Measurements from ENCODE around the gene MRPL14.

Gene MRPL14

GRCh38 chr6:44169154-44169553 lies 41.9 kb upstream of the MRPL14 start:
- Histone ChIP-seq H3K79me1 (ENCODE audit: low read length) (no peaks in the 10 kb centered on the region), H4K8ac (ENCODE audit: low read depth, low read length) (no peak overlapping the region), H3K23ac (ENCODE audit: low read length) (no peak overlapping the region), H3K4me2 (ENCODE audit: low read length) (no peak overlapping the region), H3K9ac (ENCODE audit: low read length) (no peak overlapping the region), H2BK120ac (ENCODE audit: low read depth, low read length) (no peak overlapping the region), H3K56ac (ENCODE audit: low read length) (no peak overlapping the region), H3K36me3 (ENCODE audit: control insufficient read depth, insufficient read depth, low read length) (no peaks in the 10 kb centered on the region), H3K27me3 (ENCODE audit: insufficient read depth, low read length, poor library complexity) (no peaks in the 10 kb centered on the region), H3K4me1 (ENCODE audit: control insufficient read depth, low read depth, low read length) (peaks cover 5% of the 10 kb centered on the region), H4K5ac (ENCODE audit: low read length) (no peak overlapping the region), H2AK5ac (ENCODE audit: low read length) (no peak overlapping the region), H3K4ac (ENCODE audit: low read depth, low read length) (no peak overlapping the region), H3K4me3 (ENCODE audit: low read length) (no peak overlapping the region), H2BK15ac (replicated peaks; ENCODE audit: low read depth) (no peak overlapping the region), H3K79me2 (ENCODE audit: control insufficient read depth, insufficient read depth, low read length) (no peaks in the 10 kb centered on the region), H3K18ac (ENCODE audit: low read length) (no peak overlapping the region), H2BK5ac (ENCODE audit: low read length) (no peak overlapping the region), H3K27ac (ENCODE audit: low read depth, low read length) (no peak overlapping the region)
- no peak for DNase-seq
- no CpG with 5 or more reads among the region's 9 CpGs for WGBS (ENCODE audit: extremely low coverage, insufficient coverage, low lambda C conversion rate)

DNA sequence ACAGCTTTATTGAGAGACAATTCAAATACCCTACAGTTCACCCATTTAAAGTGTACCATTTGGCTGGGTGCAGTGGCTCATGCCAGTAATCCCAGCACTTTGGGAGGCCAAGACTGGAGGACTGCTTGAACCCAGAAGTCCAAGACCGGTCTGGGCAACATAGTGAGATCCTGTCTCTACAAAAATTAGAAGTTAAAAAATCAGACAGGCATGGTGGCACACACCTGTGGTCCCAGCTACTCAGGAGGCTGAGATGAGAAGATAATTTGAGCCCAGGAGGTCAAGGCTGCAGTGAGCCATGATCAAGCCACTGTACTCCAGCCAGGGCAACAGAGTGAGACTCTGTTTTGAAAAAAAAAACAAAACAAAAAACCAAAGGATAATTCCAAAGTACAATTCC lies 40.3 kb upstream of the MRPL14 start:
- WGBS (ENCODE audit: extremely low coverage, insufficient coverage, low lambda C conversion rate), result no CpG with 5 or more reads among the region's 1 CpG

DNA sequence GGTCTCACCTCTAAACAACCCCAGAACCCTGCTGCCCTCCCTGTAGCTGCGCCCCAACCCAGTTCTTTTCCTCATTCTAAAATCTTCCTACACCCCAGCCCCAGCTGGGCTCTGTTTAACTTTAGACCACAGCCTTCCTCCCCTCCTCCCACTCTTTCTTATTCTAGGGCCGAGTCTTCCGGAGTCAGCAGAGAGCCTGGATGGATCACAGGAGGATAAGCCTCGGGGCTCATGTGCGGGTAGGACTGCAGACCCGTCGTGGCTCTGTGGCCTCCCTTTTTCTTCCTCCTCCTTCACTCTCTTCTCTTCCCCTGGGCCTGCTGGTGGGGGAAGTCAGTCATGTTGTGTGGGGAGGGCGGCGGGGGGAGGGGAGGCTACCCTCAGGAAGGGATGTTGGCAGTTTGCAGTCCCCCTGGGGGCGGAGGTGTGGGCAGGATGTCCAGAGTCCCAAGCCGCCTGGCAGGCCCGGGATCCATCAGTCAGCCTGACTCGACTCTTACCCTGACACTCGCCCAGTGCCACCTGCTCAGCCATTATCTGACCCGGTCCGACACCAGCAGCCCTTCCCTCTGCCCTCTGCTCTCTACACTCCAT lies 39.4 kb upstream of the MRPL14 start:
- no CpG with 5 or more reads among the region's 16 CpGs for WGBS (ENCODE audit: extremely low coverage, insufficient coverage, low lambda C conversion rate)
- Histone ChIP-seq H2BK120ac (ENCODE audit: low read depth, low read length) (no peak overlapping the region), H3K9ac (ENCODE audit: low read length) (peak overlapping the region; percentile 33), H3K23ac (ENCODE audit: low read length) (no peak overlapping the region), H3K79me2 (ENCODE audit: control insufficient read depth, insufficient read depth, low read length) (no peaks in the 10 kb centered on the region), H4K5ac (ENCODE audit: low read length) (no peak overlapping the region), H4K8ac (ENCODE audit: low read depth, low read length) (no peak overlapping the region), H3K27ac (ENCODE audit: low read depth, low read length) (no peak overlapping the region), H2BK5ac (ENCODE audit: low read length) (no peak overlapping the region), H3K18ac (ENCODE audit: low read length) (peak overlapping the region; percentile 9), H3K4me3 (ENCODE audit: low read length) (no peak overlapping the region), H2BK15ac (replicated peaks; ENCODE audit: low read depth) (no peak overlapping the region), H2AK5ac (ENCODE audit: low read length) (no peak overlapping the region), H3K36me3 (ENCODE audit: control insufficient read depth, insufficient read depth, low read length) (no peaks in the 10 kb centered on the region), H3K27me3 (ENCODE audit: insufficient read depth, low read length, poor library complexity) (no peaks in the 10 kb centered on the region), H3K56ac (ENCODE audit: low read length) (peak overlapping the region; percentile 73), H3K79me1 (ENCODE audit: low read length) (no peaks in the 10 kb centered on the region), H3K4ac (ENCODE audit: low read depth, low read length) (no peak overlapping the region), H3K4me1 (ENCODE audit: control insufficient read depth, low read depth, low read length) (peaks cover 5% of the 10 kb centered on the region), H3K4me2 (ENCODE audit: low read length) (no peak overlapping the region)
- DNase-seq, result peak; percentile 62

More for the DNA sequence above, 40.3 kb upstream of the MRPL14 start:
- H4K5ac ChIP-seq (ENCODE audit: low read length), result no peak overlapping the region
- no peak overlapping the region for H2BK15ac ChIP-seq (replicated peaks; ENCODE audit: low read depth)
- DNase-seq, result no peak
- no peak overlapping the region for H2BK5ac ChIP-seq (ENCODE audit: low read length)
- H3K23ac ChIP-seq (ENCODE audit: low read length), result no peak overlapping the region
- no peak overlapping the region for H3K18ac ChIP-seq (ENCODE audit: low read length)
- H3K4ac ChIP-seq (ENCODE audit: low read depth, low read length), result no peak overlapping the region
- H3K79me1 ChIP-seq (ENCODE audit: low read length), result no peaks in the 10 kb centered on the region
- peaks cover 5% of the 10 kb centered on the region for H3K4me1 ChIP-seq (ENCODE audit: control insufficient read depth, low read depth, low read length)
- H3K56ac ChIP-seq (ENCODE audit: low read length), result no peak overlapping the region
- no peaks in the 10 kb centered on the region for H3K36me3 ChIP-seq (ENCODE audit: control insufficient read depth, insufficient read depth, low read length)
- no peak overlapping the region for H3K4me3 ChIP-seq (ENCODE audit: low read length)
- H2BK120ac ChIP-seq (ENCODE audit: low read depth, low read length), result no peak overlapping the region
- no peaks in the 10 kb centered on the region for H3K27me3 ChIP-seq (ENCODE audit: insufficient read depth, low read length, poor library complexity)
- H4K8ac ChIP-seq (ENCODE audit: low read depth, low read length), result no peak overlapping the region
- no peak overlapping the region for H3K27ac ChIP-seq (ENCODE audit: low read depth, low read length)
- no peaks in the 10 kb centered on the region for H3K79me2 ChIP-seq (ENCODE audit: control insufficient read depth, insufficient read depth, low read length)
- no peak overlapping the region for H3K4me2 ChIP-seq (ENCODE audit: low read length)
- no peak overlapping the region for H3K9ac ChIP-seq (ENCODE audit: low read length)
- H2AK5ac ChIP-seq (ENCODE audit: low read length), result no peak overlapping the region

- no CpG with 5 or more reads among the region's 7 CpGs for WGBS (ENCODE audit: extremely low coverage, insufficient coverage, low lambda C conversion rate)
- Histone ChIP-seq H3K4me2 (ENCODE audit: low read length) (no peak overlapping the region), H3K27ac (ENCODE audit: low read depth, low read length) (no peak overlapping the region)
These were observed 38.9 kb upstream of the MRPL14 start for GRCh38 chr6:44166116-44166515.

GRCh38 chr6:44162876-44163625 lies 35.8 kb upstream of the MRPL14 start:
- Histone ChIP-seq H2BK15ac (replicated peaks; ENCODE audit: low read depth) (no peak overlapping the region), H3K27me3 (ENCODE audit: insufficient read depth, low read length, poor library complexity) (no peaks in the 10 kb centered on the region), H3K4ac (ENCODE audit: low read depth, low read length) (no peak overlapping the region), H3K4me2 (ENCODE audit: low read length) (no peak overlapping the region), H3K79me2 (ENCODE audit: control insufficient read depth, insufficient read depth, low read length) (no peaks in the 10 kb centered on the region), H2BK5ac (ENCODE audit: low read length) (no peak overlapping the region), H3K36me3 (ENCODE audit: control insufficient read depth, insufficient read depth, low read length) (no peaks in the 10 kb centered on the region), H4K8ac (ENCODE audit: low read depth, low read length) (no peak overlapping the region), H3K4me3 (ENCODE audit: low read length) (no peak overlapping the region), H3K4me1 (ENCODE audit: control insufficient read depth, low read depth, low read length) (peaks cover 5% of the 10 kb centered on the region), H3K18ac (ENCODE audit: low read length) (no peak overlapping the region), H2AK5ac (ENCODE audit: low read length) (no peak overlapping the region), H3K56ac (ENCODE audit: low read length) (no peak overlapping the region), H3K23ac (ENCODE audit: low read length) (no peak overlapping the region), H3K27ac (ENCODE audit: low read depth, low read length) (no peak overlapping the region), H3K9ac (ENCODE audit: low read length) (no peak overlapping the region), H3K79me1 (ENCODE audit: low read length) (no peaks in the 10 kb centered on the region), H2BK120ac (ENCODE audit: low read depth, low read length) (no peak overlapping the region), H4K5ac (ENCODE audit: low read length) (no peak overlapping the region)
- no peak for DNase-seq
- no CpG with 5 or more reads among the region's 8 CpGs for WGBS (ENCODE audit: extremely low coverage, insufficient coverage, low lambda C conversion rate)

More at GRCh38 chr6:44166116-44166515, 38.9 kb upstream of the MRPL14 start:
- no peak overlapping the region for H4K8ac ChIP-seq (ENCODE audit: low read depth, low read length)
- no peak overlapping the region for H2AK5ac ChIP-seq (ENCODE audit: low read length)
- H3K79me2 ChIP-seq (ENCODE audit: control insufficient read depth, insufficient read depth, low read length), result no peaks in the 10 kb centered on the region
- no peak overlapping the region for H2BK5ac ChIP-seq (ENCODE audit: low read length)
- H4K5ac ChIP-seq (ENCODE audit: low read length), result no peak overlapping the region
- DNase-seq, result no peak
- no peak overlapping the region for H2BK120ac ChIP-seq (ENCODE audit: low read depth, low read length)
- peak overlapping the region; percentile 17 for H3K4ac ChIP-seq (ENCODE audit: low read depth, low read length)
- no peaks in the 10 kb centered on the region for H3K36me3 ChIP-seq (ENCODE audit: control insufficient read depth, insufficient read depth, low read length)
- no peaks in the 10 kb centered on the region for H3K27me3 ChIP-seq (ENCODE audit: insufficient read depth, low read length, poor library complexity)
- H3K18ac ChIP-seq (ENCODE audit: low read length), result no peak overlapping the region
- H3K4me3 ChIP-seq (ENCODE audit: low read length), result no peak overlapping the region
- H3K23ac ChIP-seq (ENCODE audit: low read length), result no peak overlapping the region
- peak overlapping the region; percentile 33 for H3K9ac ChIP-seq (ENCODE audit: low read length)
- peaks cover 5% of the 10 kb centered on the region for H3K4me1 ChIP-seq (ENCODE audit: control insufficient read depth, low read depth, low read length)
- H3K56ac ChIP-seq (ENCODE audit: low read length), result peak overlapping the region; percentile 73
- no peak overlapping the region for H2BK15ac ChIP-seq (replicated peaks; ENCODE audit: low read depth)
- H3K79me1 ChIP-seq (ENCODE audit: low read length), result no peaks in the 10 kb centered on the region

Data from mesendoderm (in vitro differentiated cells).